H9 (cell line): Measurements from ENCODE around the gene E4F1. TPM values are rescaled to one million over a fixed set of nuclear protein-coding genes. Genes with fewer than 3 reads are reported as not detected.

Source experiments
- DNase-seq: peaks from one replicate; pipeline ENCODE4 v3.0.0-alpha.2; 2017
- H2AFZ ChIP-seq: one replicate; pipeline ENCODE4 v1.6.1; 2013; ENCODE audit warnings: mild to moderate bottlenecking, low read length, control low read depth, moderate library complexity
- H2AK5ac ChIP-seq: 2 replicates; pipeline ENCODE4 v1.6.1; 2013; ENCODE audit warnings: low read length, control low read depth, mixed read lengths; ENCODE audit not compliant: insufficient read length
- H2BK120ac ChIP-seq: one replicate; pipeline ENCODE4 v1.6.1; 2013; ENCODE audit warnings: low read depth, mild to moderate bottlenecking, low read length, control low read depth, inconsistent platforms; ENCODE audit not compliant: poor library complexity, severe bottlenecking
- H2BK12ac ChIP-seq: 2 replicates; pipeline ENCODE4 v1.6.1; 2013; ENCODE audit warnings: low read length, control low read depth, mixed read lengths, low read depth; ENCODE audit not compliant: insufficient read length
- H2BK15ac ChIP-seq: 2 replicates; pipeline ENCODE4 v1.6.1; 2013; ENCODE audit warnings: low read depth, low read length, control low read depth
- H2BK20ac ChIP-seq: one replicate; pipeline ENCODE4 v1.6.1; 2013; ENCODE audit warnings: low read depth, mild to moderate bottlenecking, low read length, control low read depth, inconsistent platforms; ENCODE audit not compliant: poor library complexity, severe bottlenecking
- H2BK5ac ChIP-seq: 2 replicates; pipeline ENCODE4 v1.6.1; 2013; ENCODE audit warnings: low read length, control low read depth, mixed read lengths; ENCODE audit not compliant: insufficient read length
- H3K14ac ChIP-seq: 2 replicates; pipeline ENCODE4 v1.6.1; 2013; ENCODE audit warnings: low read length, control low read depth; ENCODE audit not compliant: insufficient read depth
- H3K18ac ChIP-seq: 2 replicates; pipeline ENCODE4 v1.6.1; 2013; ENCODE audit warnings: low read depth, mild to moderate bottlenecking, mixed read lengths, low read length, control low read depth; ENCODE audit not compliant: insufficient read length
- H3K23ac ChIP-seq: 2 replicates; pipeline ENCODE4 v1.6.1; 2013; ENCODE audit warnings: low read length, control low read depth, mixed read lengths, low read depth; ENCODE audit not compliant: insufficient read length
- H3K23me2 ChIP-seq: 2 replicates; pipeline ENCODE4 v1.6.1; 2013; ENCODE audit warnings: low read depth, mild to moderate bottlenecking, mixed read lengths, low read length, control low read depth; ENCODE audit not compliant: insufficient read length, poor library complexity, severe bottlenecking
- H3K27ac ChIP-seq: 2 replicates; pipeline ENCODE4 v1.5.1; 2013; ENCODE audit warnings: low read length, control low read depth, mixed read lengths, low read depth; ENCODE audit not compliant: insufficient read length
- H3K27me3 ChIP-seq: 2 replicates; pipeline ENCODE4 v1.6.1; 2013; ENCODE audit warnings: low read length, control low read depth, inconsistent platforms; ENCODE audit not compliant: insufficient read depth
- H3K4ac ChIP-seq: 2 replicates; pipeline ENCODE4 v1.6.1; 2013; ENCODE audit warnings: low read depth, mild to moderate bottlenecking, control low read depth, inconsistent platforms, low read length, moderate library complexity
- H3K4me1 ChIP-seq: 2 replicates; pipeline ENCODE4 v1.6.1; 2013; ENCODE audit warnings: low read length, control low read depth, inconsistent platforms; ENCODE audit not compliant: insufficient read depth
- H3K4me2 ChIP-seq: 2 replicates; pipeline ENCODE4 v1.6.1; 2013; ENCODE audit warnings: low read length, control low read depth, mixed read lengths; ENCODE audit not compliant: insufficient read length, insufficient read depth
- H3K56ac ChIP-seq: 2 replicates; pipeline ENCODE4 v1.6.1; 2013; ENCODE audit warnings: low read depth, mild to moderate bottlenecking, mixed read lengths, low read length, control low read depth; ENCODE audit not compliant: insufficient read length
- H3K79me1 ChIP-seq: 2 replicates; pipeline ENCODE4 v1.6.1; 2013; ENCODE audit warnings: low read depth, mild to moderate bottlenecking, moderate library complexity, low read length, control low read depth, inconsistent platforms; ENCODE audit not compliant: insufficient read depth, poor library complexity, severe bottlenecking
- H3K79me2 ChIP-seq: 2 replicates; pipeline ENCODE4 v1.6.1; 2013; ENCODE audit warnings: low read length, control low read depth, inconsistent platforms; ENCODE audit not compliant: insufficient read depth
- H3K9ac ChIP-seq: 2 replicates; pipeline ENCODE4 v1.6.1; 2013; ENCODE audit warnings: low read length, control low read depth, mixed read lengths; ENCODE audit not compliant: insufficient read length; ENCODE audit errors: extremely low read depth
- H3K9me3 ChIP-seq: one replicate; pipeline ENCODE4 v1.6.1; 2013; ENCODE audit warnings: low read depth, low read length, inconsistent platforms; ENCODE audit not compliant: control insufficient read depth
- H3T11ph ChIP-seq: one replicate; pipeline ENCODE4 v1.6.1; 2013; ENCODE audit warnings: mild to moderate bottlenecking, low read length, control low read depth, inconsistent platforms
- H4K20me1 ChIP-seq: one replicate; pipeline ENCODE4 v1.6.1; 2013; ENCODE audit not compliant: control insufficient read depth, insufficient read length, insufficient read depth
- H4K5ac ChIP-seq: 2 replicates; pipeline ENCODE4 v1.6.1; 2013; ENCODE audit warnings: low read depth, mild to moderate bottlenecking, mixed read lengths, low read length, control low read depth; ENCODE audit not compliant: insufficient read length
- H4K8ac ChIP-seq: replicated peaks from 2 replicates; pipeline ENCODE4 v1.6.1; 2013; ENCODE audit warnings: low read length, control low read depth, mixed read lengths, low read depth; ENCODE audit not compliant: insufficient read length
- H4K91ac ChIP-seq: 2 replicates; pipeline ENCODE4 v1.6.1; 2013; ENCODE audit warnings: low read depth, mild to moderate bottlenecking, moderate library complexity, mixed read lengths, low read length, control low read depth; ENCODE audit not compliant: insufficient read length
- H3K27ac Mint-ChIP-seq, 3 experiments: 2 replicates in 2 of 3; 3 replicates in 1 of 3; pipeline ENCODE4 v1.8.0; 2020 to 2021; ENCODE audit warnings: mixed read lengths in 3 of 3, mild to moderate bottlenecking in 1 of 3, moderate library complexity in 1 of 3
- H3K27me3 Mint-ChIP-seq: 2 replicates; pipeline ENCODE4 v1.8.0; 2021; ENCODE audit warnings: low read depth, mild to moderate bottlenecking, moderate library complexity, mixed read lengths
- H3K36me3 Mint-ChIP-seq, 3 experiments: 2 replicates in 2 of 3; 3 replicates in 1 of 3; pipeline ENCODE4 v1.8.0; 2020 to 2021; ENCODE audit warnings: low read depth in 3 of 3, mixed read lengths in 3 of 3; ENCODE audit not compliant: insufficient read depth in 1 of 3
- H3K4me1 Mint-ChIP-seq, 2 experiments: 2 replicates each; pipeline ENCODE4 v1.8.0; 2020; ENCODE audit warnings: mixed read lengths in 2 of 2
- H3K4me3 Mint-ChIP-seq, 2 experiments: 2 replicates in 1 of 2; 3 replicates in 1 of 2; pipeline ENCODE4 v1.8.0; 2020 to 2021; ENCODE audit warnings: mild to moderate bottlenecking in 2 of 2, mixed read lengths in 2 of 2, moderate library complexity in 1 of 2
- H3K9me3 Mint-ChIP-seq, 2 experiments: 2 replicates in 1 of 2; 3 replicates in 1 of 2; pipeline ENCODE4 v1.8.0; 2020; ENCODE audit warnings: mild to moderate bottlenecking in 2 of 2, mixed read lengths in 2 of 2, moderate library complexity in 1 of 2
- WGBS: extraction: QIAGEN DNeasy Blood & Tissue Kit; methylation state at CpG from one replicate; pipeline ENCODE4 v1.1.7; 2013; ENCODE audit warnings: missing lambda C conversion rate, low lambda C conversion rate, mixed read lengths; ENCODE audit not compliant: insufficient read length; ENCODE audit errors: extremely low coverage; 5-methylcytosine and 5-hydroxymethylcytosine counted together
- total RNA-seq: library from RNA; stranded (reverse); gene quantifications from 2 replicates; pipeline ENCODE4 v1.2.1, GENCODE V29; 2021
- TF ChIP-seq, protein P1 (sequence below): fragments of 200-600 bp; sonication (generic); conservative IDR thresholded peaks from 3 replicates; pipeline ENCODE4 v1.8.0; 2021; ENCODE audit warnings: antibody characterized with exemption, mild to moderate bottlenecking

E4F1 gene
- total RNA-seq, 1 experiment from 2014 or later, result 35.9 TPM

GRCh38 chr16:2209258-2210008, 14.0 kb upstream of the E4F1 start:
- no peak overlapping the region for H3K4me2 ChIP-seq
- no peaks in the 10 kb centered on the region; the same call in 1 of the 2 replicates for H3K4me1 ChIP-seq
- no peaks in the 10 kb centered on the region for H4K20me1 ChIP-seq
- H3K56ac ChIP-seq, result no peak overlapping the region
- no peak overlapping the region for H3K27ac ChIP-seq
- peaks cover 0 to 2% of the 10 kb centered on the region in 2 experiments; a peak in 1 of 5 replicates for H3K9me3 Mint-ChIP-seq
- H3K9me3 ChIP-seq, result no peaks in the 10 kb centered on the region
- DNase-seq, result no peak
- peaks cover 18 to 22% of the 10 kb centered on the region in 2 experiments for H3K4me1 Mint-ChIP-seq
- H3K14ac ChIP-seq, result no peak overlapping the region
- H3K18ac ChIP-seq, result no peak overlapping the region
- H3K27ac Mint-ChIP-seq, result no peak overlapping the region
- WGBS, result no CpG with 5 or more reads among the region's 29 CpGs
- H3K23ac ChIP-seq, result no peak overlapping the region
- peaks cover 2% of the 10 kb centered on the region for H3K27me3 Mint-ChIP-seq
- H2AFZ ChIP-seq, result no peak overlapping the region
- no peak overlapping the region for H2BK12ac ChIP-seq
- H3K4ac ChIP-seq, result no peak overlapping the region
- H3K27me3 ChIP-seq, result no peaks in the 10 kb centered on the region
- H3K9ac ChIP-seq, result no peak overlapping the region
- peaks cover 6% of the 10 kb centered on the region for H3K79me1 ChIP-seq
- H3T11ph ChIP-seq, result no peak overlapping the region
- H4K8ac ChIP-seq, result no peak overlapping the region
- H3K23me2 ChIP-seq, result peaks cover 20% of the 10 kb centered on the region
- H2BK120ac ChIP-seq, result no peak overlapping the region
- no peak overlapping the region for H2BK5ac ChIP-seq
- H2AK5ac ChIP-seq, result no peak overlapping the region
- H3K4me3 Mint-ChIP-seq, result no peak overlapping the region
- no peak overlapping the region for H4K5ac ChIP-seq
- no peak overlapping the region for H2BK15ac ChIP-seq
- peaks cover 6% of the 10 kb centered on the region; the same call in 1 of the 2 replicates for H3K79me2 ChIP-seq
- TF ChIP-seq, protein P1, sequence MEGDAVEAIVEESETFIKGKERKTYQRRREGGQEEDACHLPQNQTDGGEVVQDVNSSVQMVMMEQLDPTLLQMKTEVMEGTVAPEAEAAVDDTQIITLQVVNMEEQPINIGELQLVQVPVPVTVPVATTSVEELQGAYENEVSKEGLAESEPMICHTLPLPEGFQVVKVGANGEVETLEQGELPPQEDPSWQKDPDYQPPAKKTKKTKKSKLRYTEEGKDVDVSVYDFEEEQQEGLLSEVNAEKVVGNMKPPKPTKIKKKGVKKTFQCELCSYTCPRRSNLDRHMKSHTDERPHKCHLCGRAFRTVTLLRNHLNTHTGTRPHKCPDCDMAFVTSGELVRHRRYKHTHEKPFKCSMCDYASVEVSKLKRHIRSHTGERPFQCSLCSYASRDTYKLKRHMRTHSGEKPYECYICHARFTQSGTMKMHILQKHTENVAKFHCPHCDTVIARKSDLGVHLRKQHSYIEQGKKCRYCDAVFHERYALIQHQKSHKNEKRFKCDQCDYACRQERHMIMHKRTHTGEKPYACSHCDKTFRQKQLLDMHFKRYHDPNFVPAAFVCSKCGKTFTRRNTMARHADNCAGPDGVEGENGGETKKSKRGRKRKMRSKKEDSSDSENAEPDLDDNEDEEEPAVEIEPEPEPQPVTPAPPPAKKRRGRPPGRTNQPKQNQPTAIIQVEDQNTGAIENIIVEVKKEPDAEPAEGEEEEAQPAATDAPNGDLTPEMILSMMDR, result no peak
- no peak overlapping the region for H4K91ac ChIP-seq
- H3K36me3 Mint-ChIP-seq, result peaks cover 17 to 48% (median 46%) of the 10 kb centered on the region in 3 experiments; a peak in 6 of 7 replicates
- no peak overlapping the region for H2BK20ac ChIP-seq
